Measurements from ENCODE around the gene TBL1X. TPM values are rescaled to one million over a fixed set of nuclear protein-coding genes. Genes with fewer than 3 reads are reported as not detected.

TBL1X gene
- total and polyA plus RNA-seq, 12 donors = 1.8 to 14.1 (median 9.8) TPM

DNA sequence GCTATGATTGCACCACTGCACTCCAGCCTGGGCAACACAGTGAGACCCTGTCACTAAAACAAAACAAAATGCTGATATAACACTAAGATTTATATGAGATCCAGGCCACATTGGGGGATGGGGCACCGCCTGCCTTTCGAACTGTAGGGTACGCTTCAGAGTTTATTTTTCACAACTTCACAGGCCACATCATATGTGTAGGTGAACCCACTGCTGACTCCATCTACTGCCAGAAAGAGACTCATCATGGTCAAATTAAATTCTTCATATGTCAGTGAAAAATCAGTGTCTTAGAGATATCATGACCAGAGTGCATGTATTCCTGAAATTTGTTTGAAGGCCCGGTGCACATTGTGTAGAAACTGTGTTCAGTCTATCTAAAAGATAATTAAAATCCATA is 178.9 kb downstream of the TBL1X start:
- intact Hi-C loops (cut with DNase I) = no loop called here
- Histone ChIP-seq H3K36me3 (no peaks in the 10 kb centered on the region), H3K27ac (no peak overlapping the region), H3K9me3 (no peaks in the 10 kb centered on the region), H3K27me3 (no peaks in the 10 kb centered on the region), H3K4me3 (no peak overlapping the region), H3K4me1 (peaks cover 0 to 20% (median 5%) of the 10 kb centered on the region in 9 donors)
- DNase-seq (no peak), ATAC-seq (no peak)
- 95 to 96% methylated on average over 4 of the region's 4 CpGs for WGBS, 2 donors
- TF ChIP-seq, protein P1, sequence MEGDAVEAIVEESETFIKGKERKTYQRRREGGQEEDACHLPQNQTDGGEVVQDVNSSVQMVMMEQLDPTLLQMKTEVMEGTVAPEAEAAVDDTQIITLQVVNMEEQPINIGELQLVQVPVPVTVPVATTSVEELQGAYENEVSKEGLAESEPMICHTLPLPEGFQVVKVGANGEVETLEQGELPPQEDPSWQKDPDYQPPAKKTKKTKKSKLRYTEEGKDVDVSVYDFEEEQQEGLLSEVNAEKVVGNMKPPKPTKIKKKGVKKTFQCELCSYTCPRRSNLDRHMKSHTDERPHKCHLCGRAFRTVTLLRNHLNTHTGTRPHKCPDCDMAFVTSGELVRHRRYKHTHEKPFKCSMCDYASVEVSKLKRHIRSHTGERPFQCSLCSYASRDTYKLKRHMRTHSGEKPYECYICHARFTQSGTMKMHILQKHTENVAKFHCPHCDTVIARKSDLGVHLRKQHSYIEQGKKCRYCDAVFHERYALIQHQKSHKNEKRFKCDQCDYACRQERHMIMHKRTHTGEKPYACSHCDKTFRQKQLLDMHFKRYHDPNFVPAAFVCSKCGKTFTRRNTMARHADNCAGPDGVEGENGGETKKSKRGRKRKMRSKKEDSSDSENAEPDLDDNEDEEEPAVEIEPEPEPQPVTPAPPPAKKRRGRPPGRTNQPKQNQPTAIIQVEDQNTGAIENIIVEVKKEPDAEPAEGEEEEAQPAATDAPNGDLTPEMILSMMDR (IDR thresholded peaks at IDR 0.05) = no peak

DNA sequence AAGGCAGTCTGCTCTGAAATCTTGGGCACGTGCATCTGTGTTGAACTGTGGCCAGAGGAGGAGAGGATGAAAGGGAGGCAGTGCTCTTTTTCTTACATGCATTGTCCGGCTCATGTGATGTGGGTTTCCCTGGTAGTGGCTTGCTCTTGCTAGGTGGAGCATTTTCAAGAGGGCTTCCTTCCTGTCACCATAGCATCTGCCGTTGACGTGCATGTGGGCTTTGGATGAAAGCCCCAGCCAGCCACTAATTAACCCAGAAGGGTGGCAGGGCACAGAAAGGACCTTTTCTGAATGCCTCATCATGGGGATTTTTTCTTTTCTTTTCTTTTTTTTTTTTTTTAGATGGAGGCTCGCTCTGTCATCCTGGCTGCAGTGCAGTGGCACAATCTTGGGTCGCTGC is 179.5 kb downstream of the TBL1X start:
- ATAC-seq = no peak

DNA sequence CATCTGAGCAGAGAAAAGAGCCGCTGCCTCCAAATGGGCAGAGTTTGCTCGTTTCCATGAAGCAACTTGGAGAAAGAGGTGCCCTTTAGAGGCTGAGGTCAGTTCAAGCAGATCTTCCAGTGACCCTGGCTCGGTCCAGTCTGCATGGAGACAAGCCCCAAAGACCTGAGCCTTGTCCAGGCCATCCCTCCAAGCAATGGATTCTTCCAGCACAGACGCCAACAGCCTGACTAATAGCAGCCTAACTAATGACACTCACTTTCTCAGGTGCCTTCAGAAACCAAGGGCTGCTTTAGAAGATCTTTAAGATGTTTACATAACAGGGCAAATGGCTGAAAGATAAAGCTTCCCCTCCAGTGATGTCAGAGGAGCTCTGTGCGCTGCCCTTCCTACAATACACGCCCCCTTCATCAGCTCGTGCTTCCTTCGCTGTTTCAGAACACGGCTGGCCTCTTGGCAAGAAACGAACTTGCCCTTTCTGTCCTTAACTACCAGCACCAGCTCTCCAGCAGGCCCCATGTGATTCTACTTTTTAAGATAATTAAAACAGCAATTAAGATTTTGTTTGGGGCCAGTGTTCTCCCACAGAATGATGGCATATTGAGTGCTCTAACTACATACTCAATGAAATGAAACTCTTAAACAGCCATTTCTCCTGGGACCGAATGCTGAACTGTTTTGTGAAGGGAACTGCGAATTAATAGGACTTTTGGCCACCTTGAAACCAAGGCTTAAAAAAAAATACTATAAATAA is 181.8 kb downstream of the TBL1X start:
- no peaks in the 10 kb centered on the region for H3K9me3 ChIP-seq
- no peaks in the 10 kb centered on the region for H3K27me3 ChIP-seq
- H3K36me3 ChIP-seq = no peaks in the 10 kb centered on the region
- DNase-seq = no peak
- H3K4me3 ChIP-seq = no peak overlapping the region
- peak; percentile 57 to 78 (median 72) for ATAC-seq
- intact Hi-C loops (cut with DNase I) = no loop called here
- H3K27ac ChIP-seq = peak overlapping the region in 5 of 10 donors; percentile 23 to 72 (median 65)
- H3K4me1 ChIP-seq = peaks cover 0 to 24% (median 5%) of the 10 kb centered on the region in 9 donors
- TF ChIP-seq, protein P1 (IDR thresholded peaks at IDR 0.05) = no peak
- WGBS, 2 donors = 41 to 44% methylated on average over 12 of the region's 12 CpGs

More for the DNA sequence above, 179.5 kb downstream of the TBL1X start:
- WGBS, 2 donors = 48 to 58% methylated on average over 5 to 6 of the region's 6 CpGs
- H3K27me3 ChIP-seq = no peaks in the 10 kb centered on the region
- DNase-seq = no peak
- H3K4me3 ChIP-seq = no peak overlapping the region
- H3K9me3 ChIP-seq = no peaks in the 10 kb centered on the region
- no peak overlapping the region for H3K27ac ChIP-seq
- intact Hi-C loops (cut with DNase I) = no loop called here
- TF ChIP-seq, protein P1 (IDR thresholded peaks at IDR 0.05) = no peak
- peaks cover 0 to 20% (median 5%) of the 10 kb centered on the region in 9 donors for H3K4me1 ChIP-seq
- H3K36me3 ChIP-seq = no peaks in the 10 kb centered on the region

DNA sequence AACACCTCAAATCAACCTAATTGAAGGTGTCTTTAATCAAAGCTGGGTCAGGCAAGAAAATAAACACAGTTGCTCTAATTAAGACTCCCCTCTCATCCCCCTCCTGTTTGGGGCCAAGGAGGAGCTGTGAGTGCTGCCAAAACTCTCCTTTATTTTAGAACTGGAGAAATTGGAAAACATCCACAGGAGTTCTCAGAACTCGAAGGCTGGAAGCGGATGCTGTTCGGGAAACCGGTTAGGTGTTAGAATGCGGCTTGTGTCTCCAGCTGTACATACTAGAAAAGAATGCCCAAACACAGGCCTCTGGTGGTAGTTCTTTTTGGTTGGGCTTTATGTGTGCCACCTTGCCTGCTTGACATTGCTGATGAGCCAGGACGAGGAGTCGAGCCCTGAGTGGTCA is 182.6 kb downstream of the TBL1X start:
- Histone ChIP-seq H3K9me3 (no peaks in the 10 kb centered on the region), H3K36me3 (no peaks in the 10 kb centered on the region), H3K4me1 (peaks cover 0 to 28% (median 5%) of the 10 kb centered on the region in 9 donors), H3K4me3 (no peak overlapping the region), H3K27me3 (no peaks in the 10 kb centered on the region), H3K27ac (peak overlapping the region in 4 of 10 donors; percentile 39 to 72 (median 66))
- intact Hi-C loops (cut with DNase I) = no loop called here
- DNase-seq (peak in 1 of 2 donors; percentile 14), ATAC-seq (peak in 7 of 8 donors; percentile 41 to 61 (median 45))
- TF ChIP-seq, protein P1 (IDR thresholded peaks at IDR 0.05) = no peak
- 31 to 34% methylated on average over 7 of the region's 7 CpGs for WGBS, 2 donors
